Measurements from ENCODE around the gene ADRA2A.

ADRA2A gene

GRCh38 chr10:111114758-111115500 is 38.1 kb downstream of the ADRA2A start:
- Histone ChIP-seq H3K4me1 (ENCODE audit: control insufficient read depth, insufficient read depth, low read length) (peaks cover 41% of the 10 kb centered on the region), H3K4me3 (ENCODE audit: low read length) (no peak overlapping the region), H3K27me3 (ENCODE audit: control insufficient read depth, insufficient read depth, low read length) (no peaks in the 10 kb centered on the region), H3K36me3 (ENCODE audit: control insufficient read depth, insufficient read depth, low read length) (no peaks in the 10 kb centered on the region), H3K9me3 (ENCODE audit: control insufficient read depth, low read length) (no peaks in the 10 kb centered on the region), H3K9ac (ENCODE audit: low read length) (no peak overlapping the region)

DNA sequence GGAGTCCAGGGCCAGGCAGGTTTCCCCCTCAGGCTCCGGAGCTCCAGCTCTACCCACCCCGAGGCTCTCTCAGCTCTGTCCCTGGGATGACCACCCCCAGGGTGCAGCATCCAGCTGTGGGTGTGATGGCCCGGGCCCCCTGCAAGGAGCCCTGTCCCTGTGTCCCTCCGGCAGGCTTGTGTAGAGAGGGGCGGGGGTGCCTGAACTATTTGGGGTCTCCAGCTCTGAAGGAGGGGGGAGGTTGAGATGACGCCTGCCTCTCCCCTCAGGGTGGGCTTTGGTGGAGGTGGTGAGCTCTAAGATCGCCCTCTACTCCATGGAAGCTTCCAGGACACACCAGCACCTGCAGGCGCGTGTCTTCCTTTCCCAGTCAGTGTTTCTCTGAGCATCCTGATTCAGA is 39.4 kb downstream of the ADRA2A start:
- H3K4me3 ChIP-seq (ENCODE audit: low read length): no peak overlapping the region
- no peaks in the 10 kb centered on the region for H3K9me3 ChIP-seq (ENCODE audit: control insufficient read depth, low read length)
- H3K9ac ChIP-seq (ENCODE audit: low read length): no peak overlapping the region
- no peaks in the 10 kb centered on the region for H3K36me3 ChIP-seq (ENCODE audit: control insufficient read depth, insufficient read depth, low read length)
- peaks cover 39% of the 10 kb centered on the region for H3K4me1 ChIP-seq (ENCODE audit: control insufficient read depth, insufficient read depth, low read length)
- H3K27me3 ChIP-seq (ENCODE audit: control insufficient read depth, insufficient read depth, low read length): no peaks in the 10 kb centered on the region

DNA sequence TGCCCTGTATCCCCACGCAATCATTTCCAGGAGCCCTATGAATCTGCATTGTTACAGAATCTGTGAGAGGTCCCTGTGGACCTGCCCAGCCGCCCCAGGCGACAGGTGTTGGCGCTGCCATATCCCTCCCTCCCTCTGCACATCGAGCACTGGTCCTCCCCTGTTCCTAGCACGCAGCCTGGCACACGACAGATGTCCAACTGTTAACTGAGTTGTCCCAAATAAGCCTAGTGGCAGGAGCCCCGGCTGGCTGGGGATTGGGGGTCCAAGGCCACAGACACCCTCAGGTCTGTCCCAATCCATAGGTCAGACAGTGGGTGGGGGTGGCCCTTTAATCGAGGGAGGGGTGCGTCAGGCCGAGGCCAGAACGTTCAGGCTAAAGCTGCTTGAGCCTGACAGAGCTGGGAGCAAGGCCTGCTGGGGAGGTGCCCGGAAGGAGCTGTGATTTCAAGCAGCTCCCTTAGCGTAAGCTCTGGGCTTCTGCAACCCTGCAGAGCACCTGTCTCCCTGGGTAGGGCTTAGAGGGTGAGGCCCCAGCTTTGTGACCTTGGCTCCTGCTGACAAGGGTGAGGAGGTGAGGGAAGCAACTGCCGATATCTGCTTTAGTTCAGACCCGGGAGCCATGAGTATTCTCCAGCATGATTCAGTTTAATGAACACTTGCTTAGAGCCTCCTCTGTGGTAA is 40.1 kb downstream of the ADRA2A start:
- no peak overlapping the region for H3K4me3 ChIP-seq (ENCODE audit: low read length)
- H3K9me3 ChIP-seq (ENCODE audit: control insufficient read depth, low read length): no peaks in the 10 kb centered on the region
- H3K36me3 ChIP-seq (ENCODE audit: control insufficient read depth, insufficient read depth, low read length): no peaks in the 10 kb centered on the region
- H3K4me1 ChIP-seq (ENCODE audit: control insufficient read depth, insufficient read depth, low read length): peaks cover 37% of the 10 kb centered on the region
- H3K9ac ChIP-seq (ENCODE audit: low read length): no peak overlapping the region
- H3K27me3 ChIP-seq (ENCODE audit: control insufficient read depth, insufficient read depth, low read length): no peaks in the 10 kb centered on the region

DNA sequence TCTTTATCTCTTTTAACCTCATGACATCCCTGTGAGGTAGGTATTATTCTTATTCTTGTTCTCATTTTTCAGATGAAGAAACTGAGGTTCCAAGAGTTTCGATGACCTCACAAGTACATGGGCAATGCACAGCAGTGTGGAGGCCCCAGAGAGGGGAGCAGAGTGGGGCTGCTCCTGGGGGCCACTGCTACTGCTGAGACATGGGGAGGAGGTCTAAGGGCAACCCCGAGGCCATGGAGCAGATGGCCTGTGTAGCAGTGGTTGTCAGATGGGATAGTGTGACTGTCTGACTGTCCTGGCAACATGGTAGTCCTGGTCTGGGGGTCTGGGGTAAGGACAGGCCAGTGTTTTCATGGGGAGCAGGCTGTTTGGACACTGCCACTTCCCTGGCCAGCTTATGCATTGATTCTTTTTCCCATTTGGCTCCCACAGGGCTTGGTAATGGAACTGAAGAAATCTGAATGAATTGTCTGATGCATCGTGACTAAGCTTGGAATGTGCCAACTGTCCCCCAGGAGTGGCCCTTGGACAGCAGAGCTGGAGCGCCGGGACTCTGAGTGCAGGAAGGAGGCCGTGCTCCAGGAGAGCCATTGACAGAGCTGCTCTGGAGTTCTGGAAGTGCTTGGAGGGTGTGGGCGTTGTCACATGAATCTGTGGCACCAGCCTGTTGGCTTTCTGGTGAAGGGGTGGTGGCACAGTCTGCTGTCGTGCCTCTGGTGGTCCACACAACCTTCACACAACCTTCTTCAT is 40.9 kb downstream of the ADRA2A start:
- Histone ChIP-seq H3K9ac (ENCODE audit: low read length) (no peak overlapping the region), H3K4me3 (ENCODE audit: low read length) (no peak overlapping the region), H3K27me3 (ENCODE audit: control insufficient read depth, insufficient read depth, low read length) (no peaks in the 10 kb centered on the region), H3K4me1 (ENCODE audit: control insufficient read depth, insufficient read depth, low read length) (peaks cover 29% of the 10 kb centered on the region), H3K9me3 (ENCODE audit: control insufficient read depth, low read length) (no peaks in the 10 kb centered on the region), H3K36me3 (ENCODE audit: control insufficient read depth, insufficient read depth, low read length) (no peaks in the 10 kb centered on the region)

DNA sequence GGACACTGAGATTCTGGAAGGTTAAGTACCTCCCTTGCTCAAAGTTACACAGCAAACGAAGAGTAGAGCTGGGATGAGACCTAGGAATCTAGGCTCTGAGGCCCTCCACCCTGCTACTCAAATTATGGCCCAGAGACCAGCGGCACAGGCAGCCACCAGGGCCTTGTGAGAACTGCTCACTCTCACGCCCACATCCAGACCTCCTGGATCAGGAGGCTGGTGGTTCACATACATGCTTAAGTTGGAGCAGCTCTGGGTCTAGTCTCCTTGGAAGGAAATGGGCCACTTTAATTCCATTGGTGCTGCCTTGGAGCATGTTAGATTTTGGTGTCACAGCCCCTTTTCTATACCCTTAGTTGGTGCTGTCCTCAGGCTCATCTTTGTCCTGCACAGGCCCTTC is 41.9 kb downstream of the ADRA2A start:
- H3K4me1 ChIP-seq (ENCODE audit: control insufficient read depth, insufficient read depth, low read length): peaks cover 19% of the 10 kb centered on the region
- H3K4me3 ChIP-seq (ENCODE audit: low read length): no peak overlapping the region
- H3K9ac ChIP-seq (ENCODE audit: low read length): no peak overlapping the region
- no peaks in the 10 kb centered on the region for H3K9me3 ChIP-seq (ENCODE audit: control insufficient read depth, low read length)
- H3K27me3 ChIP-seq (ENCODE audit: control insufficient read depth, insufficient read depth, low read length): no peaks in the 10 kb centered on the region
- H3K36me3 ChIP-seq (ENCODE audit: control insufficient read depth, insufficient read depth, low read length): no peaks in the 10 kb centered on the region

DNA sequence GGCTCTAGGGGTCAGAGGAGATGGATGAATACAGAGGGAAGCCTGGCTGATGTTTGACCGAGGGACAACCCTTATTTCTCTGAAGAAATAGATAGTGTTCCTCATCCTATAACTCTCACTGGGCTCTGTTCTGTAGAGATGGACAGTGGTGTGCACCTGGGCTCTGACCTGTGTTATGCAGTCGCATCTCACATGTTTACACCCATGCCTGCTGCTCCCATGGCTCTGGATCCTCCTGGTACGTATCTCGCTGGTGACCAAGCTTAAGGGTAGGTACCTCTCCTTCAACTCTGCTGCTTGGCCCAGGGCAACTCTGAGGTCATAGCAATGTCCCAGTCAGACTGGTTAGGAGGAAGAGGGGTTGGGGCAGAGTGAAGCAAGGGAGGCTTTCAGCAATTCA is 42.8 kb downstream of the ADRA2A start:
- Histone ChIP-seq H3K4me3 (ENCODE audit: low read length) (no peak overlapping the region), H3K9me3 (ENCODE audit: control insufficient read depth, low read length) (no peaks in the 10 kb centered on the region), H3K36me3 (ENCODE audit: control insufficient read depth, insufficient read depth, low read length) (no peaks in the 10 kb centered on the region), H3K4me1 (ENCODE audit: control insufficient read depth, insufficient read depth, low read length) (peaks cover 10% of the 10 kb centered on the region), H3K9ac (ENCODE audit: low read length) (no peak overlapping the region), H3K27me3 (ENCODE audit: control insufficient read depth, insufficient read depth, low read length) (no peaks in the 10 kb centered on the region)

DNA sequence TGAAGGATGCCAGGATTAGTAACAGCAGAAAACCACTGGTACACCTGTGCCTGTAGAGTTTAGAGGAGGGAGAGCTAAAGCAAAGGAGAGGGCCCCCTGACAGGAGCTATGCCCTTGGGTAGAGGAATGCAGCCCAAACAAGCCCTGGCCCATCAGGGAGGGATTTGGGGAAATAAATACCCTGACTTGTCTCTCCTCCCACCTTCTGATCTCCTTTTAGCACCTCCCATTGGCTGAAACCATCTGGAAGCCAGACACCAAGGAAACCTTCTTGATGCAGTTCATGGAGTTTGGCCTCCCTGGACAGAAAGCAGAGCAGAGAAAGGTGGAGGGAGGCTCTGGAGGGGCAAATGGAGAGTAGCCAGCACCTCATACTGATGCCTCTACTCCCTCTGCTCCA is 45.3 kb downstream of the ADRA2A start:
- no peaks in the 10 kb centered on the region for H3K9me3 ChIP-seq (ENCODE audit: control insufficient read depth, low read length)
- H3K27me3 ChIP-seq (ENCODE audit: control insufficient read depth, insufficient read depth, low read length): no peaks in the 10 kb centered on the region
- no peak overlapping the region for H3K4me3 ChIP-seq (ENCODE audit: low read length)
- no peaks in the 10 kb centered on the region for H3K4me1 ChIP-seq (ENCODE audit: control insufficient read depth, insufficient read depth, low read length)
- no peak overlapping the region for H3K9ac ChIP-seq (ENCODE audit: low read length)
- H3K36me3 ChIP-seq (ENCODE audit: control insufficient read depth, insufficient read depth, low read length): no peaks in the 10 kb centered on the region

DNA sequence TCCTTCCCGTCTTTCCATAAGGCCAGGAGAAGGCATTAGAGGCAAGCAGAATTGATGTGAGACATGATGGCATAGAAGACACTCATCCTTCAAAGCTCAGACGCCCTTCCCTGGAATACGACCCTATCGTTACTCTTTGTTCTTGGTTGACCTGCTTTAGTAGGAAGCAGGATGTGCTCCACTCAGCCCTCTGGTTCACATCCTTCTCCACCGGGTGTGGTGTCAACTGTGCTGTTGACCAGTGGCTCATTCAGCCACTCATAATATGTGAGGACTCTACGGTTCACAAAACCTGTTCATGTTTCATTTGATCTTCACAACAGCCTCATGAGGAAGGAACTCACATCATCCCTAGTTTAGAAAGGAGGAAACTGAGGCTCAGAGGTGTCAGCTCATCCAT is 47.1 kb downstream of the ADRA2A start:
- no peak overlapping the region for H3K9ac ChIP-seq (ENCODE audit: low read length)
- peaks cover 9% of the 10 kb centered on the region for H3K4me1 ChIP-seq (ENCODE audit: control insufficient read depth, insufficient read depth, low read length)
- H3K27me3 ChIP-seq (ENCODE audit: control insufficient read depth, insufficient read depth, low read length): no peaks in the 10 kb centered on the region
- no peak overlapping the region for H3K4me3 ChIP-seq (ENCODE audit: low read length)
- no peaks in the 10 kb centered on the region for H3K9me3 ChIP-seq (ENCODE audit: control insufficient read depth, low read length)
- H3K36me3 ChIP-seq (ENCODE audit: control insufficient read depth, insufficient read depth, low read length): no peaks in the 10 kb centered on the region

DNA sequence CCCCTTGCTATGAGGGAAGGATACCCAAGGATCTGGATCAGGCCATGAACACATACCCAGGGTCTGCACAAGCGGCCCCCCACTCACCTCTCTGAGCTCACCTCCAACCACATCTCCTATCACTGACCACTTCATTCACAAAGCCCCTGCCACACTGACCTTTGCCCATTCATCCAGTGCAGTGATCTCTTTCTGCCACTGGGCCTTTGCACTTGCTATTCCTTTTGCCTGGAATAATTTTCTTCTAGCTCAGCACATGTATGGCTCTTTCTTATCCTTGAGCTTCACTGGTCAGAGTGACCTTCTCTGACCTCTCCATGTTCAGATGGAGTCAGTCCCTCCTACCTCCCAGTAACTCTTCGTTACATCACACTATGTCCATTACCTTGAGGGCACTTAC is 48.3 kb downstream of the ADRA2A start:
- H3K9ac ChIP-seq (ENCODE audit: low read length): no peak overlapping the region
- H3K9me3 ChIP-seq (ENCODE audit: control insufficient read depth, low read length): no peaks in the 10 kb centered on the region
- H3K4me1 ChIP-seq (ENCODE audit: control insufficient read depth, insufficient read depth, low read length): peaks cover 21% of the 10 kb centered on the region
- H3K4me3 ChIP-seq (ENCODE audit: low read length): no peak overlapping the region
- no peaks in the 10 kb centered on the region for H3K36me3 ChIP-seq (ENCODE audit: control insufficient read depth, insufficient read depth, low read length)
- H3K27me3 ChIP-seq (ENCODE audit: control insufficient read depth, insufficient read depth, low read length): no peaks in the 10 kb centered on the region

- H3K9ac ChIP-seq (ENCODE audit: low read length): no peak overlapping the region
- no peak overlapping the region for H3K4me3 ChIP-seq (ENCODE audit: low read length)
- H3K4me1 ChIP-seq (ENCODE audit: control insufficient read depth, insufficient read depth, low read length): peaks cover 30% of the 10 kb centered on the region
- H3K36me3 ChIP-seq (ENCODE audit: control insufficient read depth, insufficient read depth, low read length): no peaks in the 10 kb centered on the region
- no peaks in the 10 kb centered on the region for H3K27me3 ChIP-seq (ENCODE audit: control insufficient read depth, insufficient read depth, low read length)
- H3K9me3 ChIP-seq (ENCODE audit: control insufficient read depth, low read length): no peaks in the 10 kb centered on the region
These were observed 49.2 kb downstream of the ADRA2A start for GRCh38 chr10:111126077-111126476.

DNA sequence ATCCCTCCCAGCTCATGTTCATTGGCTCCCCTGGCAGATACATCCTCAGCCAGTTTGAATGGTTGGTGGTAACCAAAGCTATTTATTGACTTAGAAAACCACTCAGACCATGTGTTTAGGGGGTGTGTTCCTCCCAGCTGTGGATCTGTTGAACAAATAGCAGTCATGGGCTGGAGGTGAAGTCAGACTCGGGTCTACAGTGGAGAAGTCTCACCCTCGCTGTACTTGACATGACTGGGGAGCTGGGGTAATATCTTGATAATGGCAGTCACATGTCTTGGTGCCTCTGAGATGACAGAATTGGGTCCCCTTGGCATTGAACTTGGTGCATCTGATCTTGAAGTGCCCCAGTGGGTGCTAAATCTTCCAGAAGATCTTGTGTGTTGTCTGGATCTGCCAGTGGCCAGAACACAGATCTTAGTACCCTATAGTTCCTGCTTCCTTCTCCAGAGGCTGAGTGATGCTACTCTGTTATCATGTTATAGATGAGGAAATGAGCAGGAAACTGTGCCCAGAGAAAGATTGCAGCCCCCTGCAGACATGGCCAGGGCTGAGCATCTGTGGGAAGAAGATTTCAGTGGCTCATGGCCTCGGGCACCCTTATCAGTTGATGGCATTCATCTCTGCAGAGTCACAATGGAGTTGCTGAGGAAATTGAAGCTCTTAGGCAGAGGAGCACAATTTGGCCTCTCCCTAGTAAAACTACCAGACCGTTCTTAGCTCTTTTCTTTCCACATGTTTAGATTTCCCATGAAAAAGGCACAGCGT is 50.4 kb downstream of the ADRA2A start:
- Histone ChIP-seq H3K9ac (ENCODE audit: low read length) (no peak overlapping the region), H3K4me1 (ENCODE audit: control insufficient read depth, insufficient read depth, low read length) (peaks cover 36% of the 10 kb centered on the region), H3K36me3 (ENCODE audit: control insufficient read depth, insufficient read depth, low read length) (no peaks in the 10 kb centered on the region), H3K9me3 (ENCODE audit: control insufficient read depth, low read length) (no peaks in the 10 kb centered on the region), H3K27me3 (ENCODE audit: control insufficient read depth, insufficient read depth, low read length) (no peaks in the 10 kb centered on the region), H3K4me3 (ENCODE audit: low read length) (no peak overlapping the region)

All from mucosa of stomach (tissue), 1 donor.